Measurements from ENCODE around the gene PTER.

Gene PTER

DNA sequence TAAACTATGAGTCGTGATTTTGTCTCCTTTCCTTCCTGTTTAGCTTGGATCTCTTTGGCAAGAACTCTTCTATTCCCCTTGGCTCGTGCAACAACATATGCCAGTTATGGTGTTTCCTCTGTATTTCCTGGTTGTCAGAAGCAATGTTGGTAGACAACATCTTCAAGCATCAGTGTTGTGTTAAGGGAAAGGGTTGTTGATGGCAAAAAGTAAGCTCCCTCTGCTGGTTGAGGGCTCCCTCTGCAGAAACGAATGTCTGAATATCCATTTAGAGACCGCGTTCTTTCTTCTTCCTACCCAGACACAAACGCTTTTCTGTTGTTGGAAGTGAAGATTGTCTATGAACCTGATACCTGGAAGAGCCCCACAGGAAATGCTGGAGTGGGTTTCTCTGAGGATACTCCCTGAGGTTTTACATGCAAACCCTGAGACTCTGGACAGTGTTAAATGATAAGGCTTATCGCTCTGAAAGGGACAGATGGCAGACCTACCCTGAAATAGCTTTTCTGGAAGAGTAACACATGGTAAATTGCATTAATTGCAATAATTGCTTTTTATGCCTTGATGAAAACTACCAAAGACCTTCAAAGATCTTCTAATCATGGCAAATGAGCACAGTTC is 108.4 kb downstream of the PTER start:
- DNase-seq = no peak

- no peak for DNase-seq
Observed at GRCh38 chr10:16547973-16548372, 111.2 kb downstream of the PTER start.

- no peak for DNase-seq
Observed at GRCh38 chr10:16559236-16559773, 122.5 kb downstream of the PTER start.

DNA sequence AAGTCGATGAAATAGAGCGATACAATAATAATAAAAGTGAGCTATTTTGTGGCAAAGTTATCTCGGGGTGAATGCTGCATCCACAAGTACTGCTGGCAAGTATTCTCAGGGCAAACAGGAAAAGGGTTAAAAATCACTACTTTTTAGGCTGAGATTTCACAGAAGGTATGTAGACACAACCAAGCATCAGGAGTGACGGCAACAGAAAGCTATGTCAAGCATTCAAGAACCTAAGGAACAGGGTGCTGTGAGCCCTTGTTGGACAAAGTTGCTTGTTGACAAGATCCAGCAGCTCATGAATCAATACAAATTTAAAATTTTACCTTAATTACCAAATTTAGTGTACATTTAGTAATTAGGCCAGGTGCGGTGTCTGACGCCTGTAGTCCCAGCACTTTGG is 126.1 kb downstream of the PTER start:
- no peak for DNase-seq

All from T-helper 9 cell (primary cell).